HUDEP-2 (cell line): ENCODE measurements around the gene WDR88.
A peak's percentile ranks its signal among the peaks of the same experiment; 100 is the strongest.
"Not testable (repeated sequence)": the region's sequence is repeated elsewhere in the genome, so short reads cannot be mapped to it uniquely, and the experiment has no call there.

Source experiments
- DNase-seq, 76 experiments: peaks; one replicate each; lab custom pipeline; 2025; ENCODE audit not compliant: unreplicated experiment in 76 of 76; lab: John Stamatoyannopoulos, UW

Gene WDR88

GRCh38 chr19:33126712-33127111 is 5.2 kb upstream of the WDR88 start:
- not testable (repeated sequence) for DNase-seq

GRCh38 chr19:33129901-33130300 is 2.0 kb upstream of the WDR88 start:
- no peak for DNase-seq

- no peak for DNase-seq
These were observed 1.5 kb upstream of the WDR88 start for GRCh38 chr19:33130433-33130832.

GRCh38 chr19:33132425-33132824 is 511 bp downstream of the WDR88 start:
- DNase-seq: no peak

DNA sequence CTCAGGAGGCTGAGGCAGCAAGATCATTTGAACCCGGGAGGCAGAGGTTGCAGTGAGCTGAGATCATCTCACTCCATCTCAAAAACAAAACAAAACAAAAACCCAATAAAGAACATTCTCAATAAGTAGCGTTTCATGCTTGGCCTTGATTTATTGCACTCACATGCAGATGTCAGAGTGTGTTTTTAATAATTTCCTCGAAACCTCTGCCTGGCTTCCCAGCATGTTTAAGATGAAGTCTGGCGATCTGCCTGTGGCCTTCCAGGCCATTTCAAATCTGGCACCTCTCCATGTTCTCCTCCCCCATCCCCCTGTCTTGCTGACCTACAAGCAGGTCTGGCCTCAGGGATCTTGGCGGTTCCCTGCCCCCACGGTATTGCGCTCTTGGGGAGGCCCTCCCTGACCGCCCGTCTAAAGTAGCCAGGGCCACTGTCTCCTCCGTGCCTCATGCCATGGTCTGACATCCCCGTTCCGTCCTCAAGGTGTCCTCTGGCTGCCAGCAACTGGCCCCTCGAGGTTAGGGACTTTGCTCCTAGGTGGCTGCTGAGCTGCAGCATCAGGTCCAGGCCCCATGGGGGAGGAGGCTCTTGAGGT is 1.6 kb downstream of the WDR88 start:
- DNase-seq: no peak

GRCh38 chr19:33134571-33135041 is 2.7 kb downstream of the WDR88 start:
- no peak for DNase-seq

DNA sequence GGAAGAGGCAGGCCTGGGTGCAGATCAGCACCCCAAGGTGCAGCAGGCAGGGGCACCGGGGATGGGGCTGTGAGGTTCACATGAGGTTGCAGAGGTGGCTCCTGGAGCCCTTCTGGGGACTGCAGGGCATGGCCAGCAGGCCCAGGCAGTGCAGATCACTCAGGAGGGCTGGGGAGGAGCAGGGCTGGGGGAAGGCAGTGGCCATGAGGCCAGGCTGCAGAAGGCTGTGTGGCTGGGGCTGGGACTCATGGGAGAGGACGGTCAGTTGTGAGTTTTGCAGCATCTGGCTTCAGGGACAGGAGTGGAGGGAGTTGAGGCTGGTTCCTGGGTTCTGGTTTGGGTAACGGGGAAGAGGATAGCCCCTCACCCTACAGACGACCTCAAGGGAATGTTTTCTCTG is 7.3 kb downstream of the WDR88 start:
- no peak for DNase-seq

- DNase-seq: peak in 53 of 76 experiments; percentile 9 to 74 (median 38)
These were observed 12.0 kb downstream of the WDR88 start for GRCh38 chr19:33143897-33144405.

GRCh38 chr19:33146209-33146608 is 14.3 kb downstream of the WDR88 start:
- DNase-seq: no peak

GRCh38 chr19:33147538-33147937 is 15.6 kb downstream of the WDR88 start:
- no peak for DNase-seq

DNA sequence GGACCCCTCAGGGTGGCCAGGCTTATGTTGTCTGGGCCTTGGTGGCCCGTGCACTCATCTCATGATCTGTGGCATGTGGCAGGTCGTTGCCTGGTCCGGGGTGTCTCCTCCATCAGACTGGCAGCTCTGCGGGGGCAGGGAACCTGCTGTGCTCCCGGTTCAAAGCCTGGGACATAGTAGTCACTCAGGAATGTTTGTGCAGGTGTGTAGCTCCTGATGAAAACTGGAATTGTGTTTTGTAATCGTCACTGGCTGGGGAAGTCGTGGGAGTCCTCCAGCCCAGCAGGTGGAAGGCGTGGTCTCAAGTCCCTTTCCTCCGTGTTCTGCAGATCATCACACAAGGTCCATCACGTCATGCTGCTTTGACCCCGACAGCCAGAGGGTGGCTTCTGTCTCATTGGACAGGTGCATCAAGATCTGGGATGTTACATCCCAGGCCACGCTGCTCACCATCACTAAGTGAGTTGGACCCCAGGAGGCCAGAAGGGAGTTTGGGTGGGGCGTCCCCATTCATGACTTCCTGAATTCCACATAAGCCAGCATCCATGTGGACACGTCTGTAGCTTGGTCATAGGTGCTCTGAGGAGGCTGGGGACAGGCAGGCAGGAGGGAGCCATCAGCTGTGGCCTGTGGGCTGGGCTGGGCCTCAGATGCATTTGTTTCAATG is 19.1 kb downstream of the WDR88 start:
- no peak for DNase-seq

- DNase-seq: no peak
These were observed 20.3 kb downstream of the WDR88 start for GRCh38 chr19:33152176-33152575.

DNA sequence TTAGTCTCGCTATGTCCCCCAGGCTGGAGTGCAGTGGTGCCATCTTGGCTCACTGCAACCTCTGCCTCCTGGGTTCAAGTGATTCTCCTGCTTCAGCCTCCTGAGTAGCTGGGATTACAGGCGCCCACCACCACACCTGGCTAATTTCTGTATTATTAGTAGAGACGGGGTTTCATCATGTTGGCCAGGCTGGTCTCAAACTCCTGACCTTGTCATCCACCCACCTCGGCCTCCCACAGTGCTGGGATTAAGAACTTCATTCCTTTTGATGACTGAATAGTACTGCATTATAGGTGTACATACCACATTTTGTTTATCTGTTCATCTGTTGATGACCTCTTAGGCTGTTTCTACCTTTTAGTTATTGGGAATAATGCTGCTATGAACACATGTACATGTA is 20.7 kb downstream of the WDR88 start:
- not testable (repeated sequence) for DNase-seq

- not testable (repeated sequence) for DNase-seq
These were observed 22.4 kb downstream of the WDR88 start for GRCh38 chr19:33154313-33154712.

DNA sequence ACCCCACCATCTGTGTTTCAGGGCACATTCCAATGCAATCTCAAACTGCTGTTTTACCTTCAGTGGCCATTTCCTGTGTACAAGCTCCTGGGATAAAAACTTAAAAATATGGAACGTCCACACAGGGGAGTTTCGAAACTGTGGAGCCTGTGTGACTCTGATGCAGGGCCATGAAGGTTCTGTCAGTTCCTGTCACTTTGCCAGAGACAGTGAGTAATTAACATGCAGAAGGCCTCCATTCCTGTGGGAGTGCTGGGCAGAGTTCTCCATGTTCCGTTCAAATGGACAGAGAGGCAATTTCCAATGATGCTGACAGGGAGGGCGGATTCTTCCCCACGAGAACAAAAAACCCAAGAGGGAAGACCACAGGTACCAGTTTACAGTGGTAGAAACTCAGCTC is 24.4 kb downstream of the WDR88 start:
- no peak for DNase-seq

DNA sequence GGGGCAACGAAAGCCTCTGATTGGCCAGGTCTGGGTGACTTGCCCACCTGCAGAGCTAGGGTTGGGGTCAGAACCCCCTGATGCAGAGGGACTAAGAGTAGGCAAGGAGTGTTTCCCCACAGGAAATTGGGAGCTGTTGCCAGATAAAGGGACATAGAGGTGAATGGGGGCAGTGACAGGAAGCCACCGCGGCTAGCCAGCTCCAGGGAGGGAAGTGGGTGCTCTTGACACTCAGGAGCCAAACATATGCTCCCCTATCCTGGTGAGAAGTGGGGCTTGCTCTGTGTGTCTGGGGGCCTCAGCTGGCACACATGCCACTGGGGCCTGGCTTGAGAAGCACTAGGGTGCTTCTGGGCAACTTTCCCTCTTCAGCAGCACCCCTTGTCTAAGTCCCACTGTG is 26.0 kb downstream of the WDR88 start:
- DNase-seq: no peak

- no peak for DNase-seq
These were observed 26.5 kb downstream of the WDR88 start for GRCh38 chr19:33158365-33158764.

- DNase-seq: no peak
These were observed 27.2 kb downstream of the WDR88 start for GRCh38 chr19:33159149-33159548.

- DNase-seq: no peak
These were observed 28.0 kb downstream of the WDR88 start for GRCh38 chr19:33159893-33160292.

GRCh38 chr19:33161201-33161600 is 29.3 kb downstream of the WDR88 start:
- no peak for DNase-seq

GRCh38 chr19:33163481-33163880 is 31.6 kb downstream of the WDR88 start:
- DNase-seq: no peak

DNA sequence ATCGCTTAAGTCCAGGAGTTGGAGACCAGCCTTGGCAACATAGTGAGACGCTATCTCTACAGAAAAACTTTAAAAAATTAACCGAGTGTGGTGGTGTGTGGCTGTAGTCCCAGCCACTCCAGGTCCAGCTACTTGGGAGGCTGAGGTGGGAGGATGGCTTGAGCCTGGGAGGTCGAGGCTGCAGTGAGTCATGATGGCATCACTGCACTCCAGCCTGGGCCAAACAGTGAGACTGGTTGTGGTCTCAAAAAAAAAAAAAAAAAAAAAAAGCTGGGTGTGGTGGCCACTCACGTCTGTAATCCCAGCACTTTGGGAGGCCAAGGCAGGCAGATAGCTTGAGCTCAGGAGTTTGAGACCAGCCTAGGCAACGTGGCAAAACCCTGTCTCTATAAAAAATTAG is 34.1 kb downstream of the WDR88 start:
- not testable (repeated sequence) for DNase-seq
